22Rv1 (cell line): ENCODE measurements around the gene SMC4.
"Not testable (repeated sequence)": the region's sequence is repeated elsewhere in the genome, so short reads cannot be mapped to it uniquely, and the experiment has no call there.

ENCODE experiments used
- H3K27ac ChIP-seq: fragments of 450-650 bp; 2 replicates; pipeline ENCODE4 v1.5.1; 2017
- ZFX ChIP-seq: fragments of 450-650 bp; IDR thresholded peaks from 2 replicates; pipeline ENCODE4 v1.6.1; 2017; ENCODE audit warnings: antibody characterized with exemption, borderline replicate concordance
- TF ChIP-seq, protein P1 (sequence below): fragments of 450-650 bp; IDR thresholded peaks from 2 replicates; pipeline ENCODE4 v1.5.1; 2017; ENCODE audit warnings: mild to moderate bottlenecking

SMC4 gene

DNA sequence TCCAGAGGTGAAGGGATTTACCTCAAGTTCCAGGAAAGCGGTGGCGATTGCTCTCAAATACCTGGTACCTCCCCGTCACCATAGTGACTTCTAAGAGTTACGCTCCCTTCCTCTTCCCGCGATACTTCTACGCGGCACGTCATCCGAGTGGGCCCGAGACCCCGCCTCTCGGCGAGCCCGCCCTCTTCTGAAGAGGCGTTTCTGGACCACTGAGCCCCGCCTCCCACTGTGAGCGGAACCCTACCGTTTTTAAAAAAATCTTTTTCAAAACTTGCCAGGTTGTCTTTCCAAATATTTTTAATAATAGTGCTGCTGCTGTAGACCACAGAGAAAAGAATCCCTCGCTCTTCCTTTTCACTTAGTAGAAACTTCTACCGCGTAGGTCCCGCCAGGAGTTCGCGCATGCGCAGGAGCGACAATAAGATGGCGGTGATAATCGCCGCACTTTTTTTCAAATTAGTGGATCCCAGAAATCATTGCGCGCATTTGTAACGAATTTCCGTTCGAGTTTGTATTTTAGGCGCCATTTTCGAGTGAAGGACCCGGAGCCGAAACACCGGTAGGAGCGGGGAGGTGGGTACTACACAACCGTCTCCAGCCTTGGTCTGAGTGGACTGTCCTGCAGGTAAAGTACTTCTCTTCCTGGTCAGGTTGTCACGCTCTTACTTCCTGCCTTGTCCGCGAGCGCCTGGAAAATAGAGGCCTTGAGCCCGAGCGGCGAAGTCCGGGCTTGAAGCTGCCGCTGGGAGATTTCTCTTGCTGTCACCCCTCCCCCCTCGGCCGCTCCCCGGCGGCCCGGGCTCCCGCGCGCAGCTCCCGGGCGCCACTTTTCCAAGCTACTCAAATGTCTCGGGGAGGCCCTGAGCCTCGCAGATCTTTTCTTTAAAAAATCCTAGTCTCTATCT is at the start of gene SMC4, which contains the start of gene IFT80:
TSS of gene SMC4 (plus strand) at position 526 of the 905 bp plus-strand sequence. CDS start 1,177 bp downstream, outside the sequence.
TSS of gene IFT80 (minus strand) at position 101 of the 905 bp plus-strand sequence. CDS start 14,625 bp downstream, outside the sequence.
- peak within 1 kb of the TSS; percentile 98 for H3K27ac ChIP-seq
- TF ChIP-seq ZFX = no peak
- TF ChIP-seq, protein P1, sequence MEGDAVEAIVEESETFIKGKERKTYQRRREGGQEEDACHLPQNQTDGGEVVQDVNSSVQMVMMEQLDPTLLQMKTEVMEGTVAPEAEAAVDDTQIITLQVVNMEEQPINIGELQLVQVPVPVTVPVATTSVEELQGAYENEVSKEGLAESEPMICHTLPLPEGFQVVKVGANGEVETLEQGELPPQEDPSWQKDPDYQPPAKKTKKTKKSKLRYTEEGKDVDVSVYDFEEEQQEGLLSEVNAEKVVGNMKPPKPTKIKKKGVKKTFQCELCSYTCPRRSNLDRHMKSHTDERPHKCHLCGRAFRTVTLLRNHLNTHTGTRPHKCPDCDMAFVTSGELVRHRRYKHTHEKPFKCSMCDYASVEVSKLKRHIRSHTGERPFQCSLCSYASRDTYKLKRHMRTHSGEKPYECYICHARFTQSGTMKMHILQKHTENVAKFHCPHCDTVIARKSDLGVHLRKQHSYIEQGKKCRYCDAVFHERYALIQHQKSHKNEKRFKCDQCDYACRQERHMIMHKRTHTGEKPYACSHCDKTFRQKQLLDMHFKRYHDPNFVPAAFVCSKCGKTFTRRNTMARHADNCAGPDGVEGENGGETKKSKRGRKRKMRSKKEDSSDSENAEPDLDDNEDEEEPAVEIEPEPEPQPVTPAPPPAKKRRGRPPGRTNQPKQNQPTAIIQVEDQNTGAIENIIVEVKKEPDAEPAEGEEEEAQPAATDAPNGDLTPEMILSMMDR = no peak

DNA sequence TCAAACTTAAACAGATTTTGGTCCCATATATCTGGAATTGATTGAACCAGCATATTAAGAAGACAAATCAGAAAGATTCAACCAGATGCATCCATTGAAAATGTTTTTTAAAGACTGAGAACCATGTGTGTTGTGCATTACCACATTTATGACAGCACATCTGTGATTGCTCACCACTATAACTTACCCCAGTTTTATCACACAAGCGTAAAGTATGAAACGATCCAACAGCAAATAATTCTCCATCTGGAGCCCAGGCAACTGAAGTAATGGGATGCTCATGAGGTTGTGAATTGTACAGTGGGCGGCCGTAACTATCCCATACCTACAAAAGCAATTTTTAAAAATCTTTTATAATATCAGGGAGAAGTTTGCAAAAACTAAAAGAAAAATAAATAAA is 43.6 kb upstream of the SMC4 start:
- no peak overlapping the region for H3K27ac ChIP-seq
- TF ChIP-seq, protein P1 = no peak
- TF ChIP-seq ZFX = no peak

DNA sequence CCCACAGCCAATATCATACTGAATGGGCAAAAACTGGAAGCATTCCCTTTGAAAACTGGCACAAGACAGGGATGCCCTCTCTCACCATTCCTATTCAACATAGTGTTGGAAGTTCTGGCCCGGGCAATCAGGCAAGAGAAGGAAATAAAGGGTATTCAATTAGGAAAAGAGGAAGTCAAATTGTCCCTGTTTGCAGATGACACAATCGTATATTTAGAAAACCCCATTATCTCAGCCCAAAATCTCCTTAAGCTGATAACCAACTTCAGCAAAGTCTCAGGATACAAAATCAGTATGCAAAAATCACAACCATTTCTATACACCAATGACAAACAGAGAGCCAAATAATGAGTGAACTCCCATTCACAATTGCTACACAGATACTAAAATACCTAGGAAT is 36.6 kb upstream of the SMC4 start:
- not testable (repeated sequence) for H3K27ac ChIP-seq

DNA sequence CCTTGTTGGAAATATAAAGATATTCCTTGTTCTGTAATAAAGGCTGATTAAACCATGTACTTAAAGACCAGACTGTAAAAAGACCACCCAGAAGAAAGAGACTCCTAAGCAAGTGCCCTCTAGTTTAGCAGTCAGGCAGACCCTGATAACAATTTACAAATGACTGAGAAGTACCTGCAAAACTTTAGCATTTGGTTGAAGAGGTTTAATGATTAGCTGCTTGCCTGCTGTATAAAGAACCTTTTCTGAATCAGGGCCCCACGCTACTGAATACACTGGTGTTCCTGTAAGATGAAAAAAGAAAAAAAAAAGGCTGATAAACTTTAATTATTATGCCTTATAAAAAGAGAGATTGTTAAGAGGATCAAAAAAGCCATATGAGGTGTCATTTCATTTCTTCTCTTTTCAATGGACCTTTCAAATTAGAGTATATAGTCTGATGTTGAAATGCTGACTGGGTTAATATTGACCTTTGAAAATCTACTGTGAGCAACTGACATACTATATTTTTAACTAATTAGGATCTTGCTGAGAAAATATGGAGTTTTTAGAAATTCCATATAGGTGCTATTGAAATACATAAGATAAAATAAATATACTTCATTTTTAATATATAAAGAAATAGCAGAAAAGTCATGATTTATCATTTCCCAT is 33.5 kb upstream of the SMC4 start:
- TF ChIP-seq, protein P1 = no peak
- no peak for TF ChIP-seq ZFX
- H3K27ac ChIP-seq = no peak overlapping the region

DNA sequence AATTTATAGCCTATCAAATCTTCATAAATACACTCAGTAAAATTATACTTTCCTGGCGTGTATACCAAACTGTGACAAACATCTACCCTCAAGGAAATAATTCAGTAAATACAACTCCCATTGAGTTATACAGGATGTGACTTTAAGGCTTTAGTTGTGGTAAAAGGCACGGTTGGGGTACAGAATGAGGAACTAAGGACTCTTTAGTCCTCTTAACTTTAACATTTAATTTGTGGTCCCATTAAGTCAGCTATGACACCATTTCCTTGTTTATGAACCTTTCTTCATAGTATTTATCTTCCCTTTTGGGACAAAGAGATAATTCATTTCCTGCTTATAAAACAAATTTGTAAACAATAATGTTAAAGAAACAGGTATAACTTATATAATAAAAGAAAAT is 30.6 kb upstream of the SMC4 start:
- TF ChIP-seq, protein P1 = no peak
- TF ChIP-seq ZFX = no peak
- H3K27ac ChIP-seq = no peak overlapping the region

DNA sequence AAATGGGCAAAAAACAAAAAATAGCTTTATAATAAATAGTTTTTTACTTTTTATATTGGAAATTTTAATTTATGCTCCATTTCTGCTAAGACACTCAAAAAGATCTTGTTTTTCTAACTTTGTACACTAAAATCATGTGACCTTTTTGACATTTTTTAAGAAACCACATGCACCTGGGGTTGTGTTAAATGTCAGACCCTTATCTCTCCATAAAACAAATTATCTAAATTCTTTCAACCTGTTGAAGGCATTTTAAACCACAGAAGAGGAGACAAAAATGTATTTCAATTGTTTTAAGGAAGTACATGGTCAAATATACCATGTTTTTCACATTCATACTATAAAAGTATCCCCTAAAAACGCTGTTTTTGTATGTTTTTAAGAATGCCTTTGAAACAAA is 29.7 kb upstream of the SMC4 start:
- TF ChIP-seq, protein P1 = no peak
- no peak for TF ChIP-seq ZFX
- H3K27ac ChIP-seq = no peak overlapping the region

DNA sequence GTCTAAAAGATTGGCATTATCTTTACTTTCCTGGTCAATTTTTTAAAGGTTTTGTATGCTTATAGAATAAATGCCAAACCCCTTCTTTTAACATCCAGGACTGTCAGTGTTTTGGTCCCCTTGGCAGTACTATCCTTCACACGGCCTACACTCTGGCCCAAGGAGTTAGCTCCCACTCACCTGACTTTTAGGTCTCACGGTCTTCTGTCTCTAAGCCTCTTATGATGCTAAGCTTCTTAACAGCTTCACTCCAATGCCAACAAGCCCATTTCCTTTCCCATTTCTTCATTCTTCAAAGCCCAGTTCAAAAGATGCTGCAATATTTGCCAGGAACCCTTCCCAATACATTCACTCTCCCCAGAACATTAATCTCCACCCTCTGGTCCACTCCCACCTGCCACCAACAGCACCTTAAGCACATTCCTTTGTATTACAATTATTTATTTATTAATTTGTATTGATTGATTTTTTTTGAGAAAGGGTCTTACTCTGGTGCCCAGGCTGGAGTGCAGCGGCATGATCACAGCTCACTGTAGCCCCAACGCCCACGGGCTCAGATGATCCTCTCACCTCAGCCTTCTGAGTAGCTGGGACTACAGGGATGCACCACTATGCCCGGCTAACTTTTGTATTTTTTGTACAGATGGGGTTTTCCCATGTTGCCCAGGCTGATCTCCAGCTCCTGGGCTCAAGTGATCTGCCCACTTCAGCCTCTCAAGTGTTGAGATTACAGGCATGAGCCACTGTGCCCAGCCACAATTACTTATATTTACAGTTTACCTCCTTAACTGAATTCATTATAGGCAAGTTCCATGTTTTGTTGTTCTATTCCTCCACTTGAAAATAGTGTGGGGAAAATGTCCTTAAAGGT is 28.2 kb upstream of the SMC4 start:
- H3K27ac ChIP-seq = no peak overlapping the region
- no peak for TF ChIP-seq ZFX
- TF ChIP-seq, protein P1 = no peak
